Measurements from ENCODE around the gene ANTXR1.

Gene ANTXR1

GRCh38 chr2:69013142-69013839 lies at the start of gene ANTXR1:
Gene ANTXR1, plus strand, starts transcription at chr2:69013179. Its CDS starts 321 bp downstream, at chr2:69013500.
- no peak for FAIRE-seq
- peak; percentile 84 for DNase-seq (ENCODE audit: insufficient read length, low spot score)

- DNase-seq (ENCODE audit: insufficient read length, low spot score) (no peak), FAIRE-seq (no peak)
Observed at GRCh38 chr2:68964282-68964681, 48.7 kb upstream of the ANTXR1 start.

GRCh38 chr2:68968221-68968620 lies 44.8 kb upstream of the ANTXR1 start:
- no peak for DNase-seq (ENCODE audit: insufficient read length, low spot score)
- no peak for FAIRE-seq

DNA sequence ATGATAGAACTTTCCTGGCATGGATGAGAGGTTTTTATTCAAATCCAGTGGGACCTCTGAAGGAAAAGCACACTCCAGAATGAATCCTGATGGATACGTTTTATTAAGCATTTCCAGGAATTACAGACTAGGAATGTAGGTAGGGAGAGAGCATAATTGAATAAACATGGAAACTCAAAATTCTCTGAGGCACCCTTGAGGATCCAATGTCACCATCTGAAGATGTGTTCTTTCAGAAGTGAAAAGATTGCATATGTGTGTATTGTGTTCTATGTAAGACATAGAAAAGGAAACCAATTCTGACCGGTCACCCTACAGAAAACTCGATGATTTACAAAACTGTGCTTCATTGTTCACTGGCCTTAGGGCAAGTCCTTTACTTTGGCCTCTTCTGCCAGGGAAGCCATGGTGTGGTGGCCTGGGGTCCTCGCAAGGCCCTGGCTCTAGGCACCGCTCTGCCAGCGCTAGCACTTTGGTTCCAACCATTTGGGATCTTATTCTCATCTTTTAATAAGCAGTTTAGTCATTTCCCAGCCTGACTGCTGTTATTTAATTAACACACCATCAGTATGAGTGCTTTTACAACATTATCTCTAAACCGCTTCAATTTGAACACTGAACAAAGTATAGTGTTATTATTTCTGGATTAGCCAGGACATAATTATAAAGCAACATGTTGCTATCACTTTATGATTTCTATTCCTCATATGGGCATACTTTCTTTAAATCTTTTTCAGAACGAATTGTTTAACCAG lies 43.1 kb upstream of the ANTXR1 start:
- DNase-seq (ENCODE audit: insufficient read length, low spot score) (no peak), FAIRE-seq (no peak)

DNA sequence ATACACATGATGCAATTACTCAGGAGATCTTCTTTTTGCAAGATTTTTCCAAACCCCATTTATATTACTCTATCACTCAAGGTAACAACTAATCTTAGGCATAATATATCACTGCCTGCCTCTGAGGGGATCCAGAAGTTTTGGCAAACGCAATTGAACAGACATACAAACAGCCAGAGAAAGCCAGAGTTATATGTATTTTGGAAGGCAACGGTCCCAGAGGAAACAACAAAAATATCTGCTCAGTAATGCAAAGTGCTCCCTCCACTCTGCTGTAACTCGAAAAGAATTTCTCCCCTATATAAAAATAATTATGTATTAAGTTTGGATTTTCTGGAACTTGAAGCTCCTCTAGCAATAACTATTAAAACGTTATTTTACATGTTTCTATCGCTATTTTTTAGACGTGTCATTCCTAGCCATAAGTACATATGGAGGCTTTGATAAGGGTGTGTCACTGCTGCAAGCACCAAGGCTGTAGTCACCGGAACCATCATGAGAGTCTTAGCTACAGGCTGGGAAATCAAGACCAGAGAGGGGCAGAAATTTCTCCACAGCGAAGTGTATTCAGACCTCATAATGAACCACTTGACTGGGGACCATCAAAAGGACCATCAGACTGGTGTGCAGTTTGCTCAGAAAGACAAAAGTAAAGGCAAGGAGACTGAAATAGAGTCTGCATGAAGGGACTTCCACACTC lies 42.3 kb upstream of the ANTXR1 start:
- FAIRE-seq (no peak), DNase-seq (ENCODE audit: insufficient read length, low spot score) (no peak)

GRCh38 chr2:68971591-68972231 lies 41.3 kb upstream of the ANTXR1 start:
- DNase-seq (ENCODE audit: insufficient read length, low spot score) (peak; percentile 66), FAIRE-seq (peak; percentile 77)

DNA sequence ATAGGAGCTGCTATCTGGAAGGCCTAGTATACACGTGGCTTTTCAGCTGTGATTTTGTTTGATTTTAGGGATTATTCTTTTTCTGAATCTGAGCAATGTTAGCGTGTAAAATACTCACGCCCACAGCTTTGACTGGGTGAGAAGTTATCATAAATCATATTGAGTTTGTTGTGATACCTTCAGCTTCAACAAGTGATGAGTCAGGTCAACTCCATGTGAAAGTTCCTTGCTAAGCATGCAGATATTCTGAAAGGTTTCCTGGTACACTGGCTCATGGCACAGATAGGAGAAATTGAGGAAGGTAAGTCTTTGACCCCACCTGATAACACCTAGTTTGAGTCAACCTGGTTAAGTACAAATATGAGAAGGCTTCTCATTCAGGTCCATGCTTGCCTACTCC lies 38.7 kb upstream of the ANTXR1 start, which contains the start of gene GKN1:
TSS of gene GKN1 (plus strand) at position 386 of the 400 bp plus-strand sequence. CDS start 42 bp downstream, outside the sequence.
- peak; percentile 13 for FAIRE-seq
- no peak for DNase-seq (ENCODE audit: insufficient read length, low spot score)

GRCh38 chr2:68974946-68975665 lies 37.9 kb upstream of the ANTXR1 start:
- FAIRE-seq (no peak), DNase-seq (ENCODE audit: insufficient read length, low spot score) (no peak)

- DNase-seq (ENCODE audit: insufficient read length, low spot score): no peak
- no peak for FAIRE-seq
Observed at GRCh38 chr2:68975844-68976243, 37.1 kb upstream of the ANTXR1 start.

DNA sequence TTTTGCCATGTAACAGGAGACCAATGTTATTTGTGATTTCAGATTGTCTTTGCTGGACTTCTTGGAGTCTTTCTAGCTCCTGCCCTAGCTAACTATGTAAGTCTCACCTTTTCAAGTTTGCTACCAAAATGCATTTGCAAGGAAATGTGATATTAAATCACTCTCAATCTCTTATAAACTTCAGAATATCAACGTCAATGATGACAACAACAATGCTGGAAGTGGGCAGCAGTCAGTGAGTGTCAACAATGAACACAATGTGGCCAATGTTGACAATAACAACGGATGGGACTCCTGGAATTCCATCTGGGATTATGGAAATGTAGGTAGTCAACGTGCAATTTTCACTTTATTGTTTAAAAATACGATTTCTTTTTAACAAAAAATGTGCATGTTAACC lies 35.5 kb upstream of the ANTXR1 start:
- FAIRE-seq: peak; percentile 4
- DNase-seq (ENCODE audit: insufficient read length, low spot score): no peak

DNA sequence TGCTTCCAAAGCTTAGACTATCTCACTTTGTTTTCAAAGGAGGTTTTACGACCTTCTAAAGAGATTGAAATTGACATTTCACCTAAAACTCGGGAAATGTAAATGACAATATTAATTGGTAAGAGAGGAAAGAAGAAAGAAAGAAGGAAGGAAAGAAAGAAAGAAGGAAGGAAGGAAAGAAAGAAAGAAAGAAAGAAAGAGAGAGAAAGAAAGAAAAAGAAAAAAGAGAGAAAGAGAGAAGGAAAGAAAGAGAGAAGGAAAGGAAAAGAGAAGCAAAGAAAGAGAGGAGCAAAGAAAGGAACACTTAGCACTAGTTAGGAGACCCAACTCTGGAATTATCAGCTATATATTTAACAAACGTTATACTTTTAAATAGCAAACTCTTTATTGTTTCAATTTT lies 34.9 kb upstream of the ANTXR1 start:
- FAIRE-seq: no peak
- DNase-seq (ENCODE audit: insufficient read length, low spot score): no peak

GRCh38 chr2:68980956-68981355 lies 32.0 kb upstream of the ANTXR1 start:
- DNase-seq (ENCODE audit: insufficient read length, low spot score): no peak
- no peak for FAIRE-seq

DNA sequence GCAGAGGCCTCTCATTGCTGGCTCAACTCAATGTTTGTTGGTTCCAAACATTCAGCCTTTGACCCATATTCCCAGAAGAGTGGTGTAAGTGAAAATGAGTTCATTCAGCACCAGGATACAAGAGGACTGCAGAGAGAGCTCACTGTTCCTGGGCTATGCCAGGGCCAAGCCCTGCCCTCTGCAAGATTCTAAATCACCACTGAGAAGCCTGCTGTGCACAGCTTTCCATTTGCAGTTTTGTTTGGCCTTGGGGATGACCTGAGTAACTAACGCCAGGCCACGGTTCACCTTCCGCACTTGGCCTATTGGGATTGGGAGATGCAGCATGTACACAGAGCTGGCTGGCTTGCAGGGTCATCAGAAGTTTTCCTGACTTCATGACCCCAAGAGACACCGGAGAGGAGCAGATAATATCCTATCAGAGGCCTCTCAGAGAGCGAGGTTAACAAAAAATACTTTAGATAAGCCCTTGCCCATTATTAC lies 25.9 kb upstream of the ANTXR1 start:
- DNase-seq (ENCODE audit: insufficient read length, low spot score): no peak
- no peak for FAIRE-seq

DNA sequence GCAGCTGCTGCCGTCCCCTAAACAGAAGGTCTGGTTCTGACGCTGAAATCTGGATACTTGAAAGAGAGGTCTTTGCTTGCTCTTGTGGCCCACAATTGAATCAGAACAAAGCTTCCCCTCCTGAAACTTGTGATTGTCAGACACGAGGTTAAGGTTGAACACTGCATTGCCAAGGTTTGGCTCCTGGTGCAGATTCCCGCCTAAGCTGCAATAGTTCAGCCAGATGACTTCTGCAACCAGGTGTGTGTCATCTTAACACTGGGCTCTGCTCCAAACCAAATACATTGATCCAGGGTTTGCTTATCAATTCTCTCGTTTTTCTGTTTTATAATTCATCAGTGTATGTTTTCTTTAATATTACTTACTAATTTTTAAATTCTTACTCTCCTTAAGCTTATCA lies 23.9 kb upstream of the ANTXR1 start:
- no peak for FAIRE-seq
- DNase-seq (ENCODE audit: insufficient read length, low spot score): no peak

GRCh38 chr2:68992341-68992740 lies 20.6 kb upstream of the ANTXR1 start:
- DNase-seq (ENCODE audit: insufficient read length, low spot score) (no peak), FAIRE-seq (peak; percentile 20)

DNA sequence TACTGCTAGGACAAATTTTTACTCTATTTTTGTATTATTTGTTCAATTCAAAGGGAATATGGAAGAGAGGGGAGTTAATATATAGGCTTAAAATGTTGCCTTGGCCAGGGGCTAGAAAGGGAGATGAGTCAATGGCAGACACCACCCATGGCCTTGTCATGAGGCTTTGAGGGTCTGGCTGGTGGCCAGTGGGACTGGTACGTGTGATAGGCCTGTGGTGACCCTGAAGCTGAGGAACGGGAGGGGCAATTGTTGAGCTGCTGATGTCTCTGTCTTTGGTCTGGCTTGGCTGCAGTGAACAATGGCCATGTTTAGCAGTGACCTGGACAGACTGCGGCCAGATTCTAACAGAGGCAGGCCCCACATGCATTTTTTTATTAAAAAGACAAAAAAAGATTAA lies 20.0 kb upstream of the ANTXR1 start:
- no peak for FAIRE-seq
- DNase-seq (ENCODE audit: insufficient read length, low spot score): no peak

DNA sequence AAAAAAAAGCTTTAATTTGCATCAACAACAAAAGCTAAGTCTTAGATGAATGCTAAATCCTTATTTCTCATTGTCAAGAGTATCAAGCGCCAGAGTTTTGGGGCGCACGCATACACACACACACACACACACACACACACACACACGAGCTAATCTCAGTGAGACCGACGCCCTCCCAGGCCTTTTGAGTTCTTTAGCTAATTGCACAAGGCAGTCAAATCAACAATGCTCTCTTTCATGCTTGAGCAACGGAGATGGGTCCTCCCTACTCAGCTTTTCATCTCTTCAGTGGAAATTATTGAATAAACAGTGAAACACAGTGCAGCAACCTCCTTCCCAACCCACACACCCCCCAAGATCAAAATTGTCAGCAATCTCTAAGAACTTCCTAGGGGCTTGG lies 19.3 kb upstream of the ANTXR1 start:
- FAIRE-seq (no peak), DNase-seq (ENCODE audit: insufficient read length, low spot score) (no peak)

- FAIRE-seq (no peak), DNase-seq (ENCODE audit: insufficient read length, low spot score) (no peak)
Observed at GRCh38 chr2:68994864-68995263, 18.1 kb upstream of the ANTXR1 start.

DNA sequence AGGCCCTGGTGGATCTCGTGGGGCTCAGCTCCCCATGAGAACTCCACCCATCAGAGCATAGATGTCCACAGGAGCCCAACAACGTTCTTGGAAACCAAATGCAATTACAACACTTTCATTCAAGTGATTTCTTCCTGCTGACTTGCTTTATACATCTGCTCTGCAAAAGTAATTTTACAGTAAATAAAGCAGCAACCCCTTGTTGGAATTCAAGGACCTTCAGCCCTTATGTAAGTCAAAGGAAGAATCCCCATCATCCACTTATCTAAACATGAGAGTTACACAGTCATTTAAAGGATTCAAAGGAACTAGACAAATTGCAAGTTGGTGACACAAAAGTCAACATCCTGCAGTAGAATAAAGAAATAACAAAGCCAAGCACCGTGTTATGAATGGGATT lies 17.1 kb upstream of the ANTXR1 start:
- FAIRE-seq (no peak), DNase-seq (ENCODE audit: insufficient read length, low spot score) (no peak)

GRCh38 chr2:68997401-68997800 lies 15.6 kb upstream of the ANTXR1 start:
- no peak for FAIRE-seq
- no peak for DNase-seq (ENCODE audit: insufficient read length, low spot score)
